ENCODE data around the gene COMMD1.

The COMMD1 gene

DNA sequence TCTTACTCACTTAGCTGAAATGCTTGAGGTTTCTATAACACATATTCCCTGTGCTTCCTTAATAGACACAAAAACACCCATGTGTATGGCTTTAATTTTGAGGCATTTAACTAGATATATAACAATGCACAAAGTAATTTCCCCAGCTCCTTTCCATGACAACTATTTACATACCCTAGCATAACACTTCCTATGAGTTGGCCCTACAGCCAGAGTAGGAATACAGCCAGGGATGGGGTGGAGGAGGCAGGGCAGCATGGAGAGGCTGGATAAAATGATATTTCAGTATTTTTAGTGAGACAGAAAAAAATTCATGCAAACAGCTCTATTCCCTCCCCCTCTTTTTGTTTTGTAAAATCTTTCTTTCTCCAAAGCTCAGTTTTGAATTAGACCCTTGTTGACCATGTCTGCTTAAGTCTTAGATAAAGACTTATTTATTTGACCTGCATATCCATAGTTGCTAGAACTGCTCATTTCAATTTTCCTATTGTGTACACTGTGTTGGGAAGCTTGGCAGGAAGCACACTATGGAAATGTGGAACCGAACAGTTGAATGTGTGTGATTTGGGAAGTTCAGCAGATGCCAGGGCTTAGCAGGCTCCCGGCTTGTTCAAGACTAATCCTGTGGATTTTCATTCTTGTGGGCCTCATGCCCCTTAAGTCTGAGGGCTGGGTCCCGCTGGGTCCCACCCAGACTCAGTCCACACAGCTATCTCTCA, 279.2 kb downstream of the COMMD1 start:
- no peak for DNase-seq
